AG09309 (cell line): ENCODE data around the gene PPARD.

ENCODE experiments used
- DNase-seq: peaks from one replicate; pipeline ENCODE4 v3.0.0-alpha.2; 2010; ENCODE audit warnings: low read depth
- H3K4me3 ChIP-seq: 2 replicates; pipeline ENCODE4 v1.5.1; 2011; ENCODE audit warnings: mild to moderate bottlenecking, low read depth, low read length, moderate library complexity; ENCODE audit not compliant: control insufficient read depth
- CTCF ChIP-seq: IDR thresholded peaks from 2 replicates; pipeline ENCODE4 v1.5.1; 2011; ENCODE audit warnings: mild to moderate bottlenecking, low read depth, low read length, inconsistent platforms; ENCODE audit not compliant: insufficient read depth, control insufficient read depth; ENCODE audit errors: missing control alignments

The PPARD gene

GRCh38 chr6:35365594-35366203, 23.3 kb downstream of the PPARD start:
- no peak for TF ChIP-seq CTCF
- DNase-seq: no peak
- no peak overlapping the region for H3K4me3 ChIP-seq

- H3K4me3 ChIP-seq: no peak overlapping the region
- no peak for DNase-seq
- no peak for TF ChIP-seq CTCF
These were observed 23.8 kb downstream of the PPARD start for GRCh38 chr6:35366204-35366596.

GRCh38 chr6:35367646-35368037, 25.3 kb downstream of the PPARD start:
- TF ChIP-seq CTCF: no peak
- H3K4me3 ChIP-seq: no peak overlapping the region
- DNase-seq: no peak

- no peak for TF ChIP-seq CTCF
- no peak for DNase-seq
- no peak overlapping the region for H3K4me3 ChIP-seq
These were observed 25.9 kb downstream of the PPARD start for GRCh38 chr6:35368038-35368887.

GRCh38 chr6:35370124-35370741, 27.9 kb downstream of the PPARD start:
- TF ChIP-seq CTCF: no peak
- DNase-seq: peak; percentile 95
- no peak overlapping the region; the same call in none of the 2 replicates for H3K4me3 ChIP-seq

- no peak for TF ChIP-seq CTCF
- no peak for DNase-seq
- no peak overlapping the region for H3K4me3 ChIP-seq
These were observed 28.6 kb downstream of the PPARD start for GRCh38 chr6:35370785-35371493.
